Activated CD8-positive, alpha-beta T cell treated with anti-CD3 and anti-CD28 coated beads for 36 hours (primary cell): ENCODE results near the gene ZCCHC10. TPM values are rescaled to one million over a fixed set of nuclear protein-coding genes. Genes with fewer than 3 reads are reported as not detected.
"Not testable (repeated sequence)": the region's sequence is repeated elsewhere in the genome, so short reads cannot be mapped to it uniquely, and the experiment has no call there.

ENCODE experiments used
- ATAC-seq: fragments of 200-7000 bp; cut with Tn5 transposase; one replicate; pipeline ENCODE4 v1.10.0; 2021; ENCODE audit warnings: mild to moderate bottlenecking, moderate library complexity
- CTCF ChIA-PET: fragments of 350-600 bp; sonication (Branson Sonifier 250); formaldehyde crosslinking; loops from one replicate; lab custom pipeline; 2021; ENCODE audit warnings: antibody characterized with exemption; lab: Charles Lee
- POLR2A ChIA-PET: fragments of 350-600 bp; sonication (Branson Sonifier 250); formaldehyde crosslinking; loops from one replicate; lab custom pipeline; 2021; ENCODE audit warnings: antibody characterized with exemption; lab: Charles Lee
- DNase-seq: peaks from one replicate; pipeline ENCODE4 v3.0.0-alpha.2; 2020
- H3K27ac Mint-ChIP-seq: one replicate; pipeline ENCODE4 v1.8.0; 2021; ENCODE audit warnings: mild to moderate bottlenecking, mixed read lengths
- H3K27me3 Mint-ChIP-seq: one replicate; pipeline ENCODE4 v1.8.0; 2021; ENCODE audit warnings: mixed read lengths
- H3K36me3 Mint-ChIP-seq: one replicate; pipeline ENCODE4 v1.8.0; 2021; ENCODE audit warnings: low read depth, mixed read lengths
- H3K4me1 Mint-ChIP-seq: one replicate; pipeline ENCODE4 v1.8.0; 2021; ENCODE audit warnings: low read depth, mixed read lengths
- H3K4me3 Mint-ChIP-seq: one replicate; pipeline ENCODE4 v1.8.0; 2021; ENCODE audit warnings: mild to moderate bottlenecking, moderate library complexity, mixed read lengths
- H3K9me3 Mint-ChIP-seq: one replicate; pipeline ENCODE4 v1.8.0; 2021; ENCODE audit warnings: mixed read lengths
- CTCF ChIP-seq: fragments of 200-600 bp; IDR thresholded peaks from one replicate; pipeline ENCODE4 v1.8.0; 2022; ENCODE audit warnings: antibody characterized with exemption, mild to moderate bottlenecking
- intact Hi-C: fragments of 100-400 bp; cut with micrococcal nuclease; formaldehyde crosslinking; loops from one replicate; pipeline ENCODE4 v1.10.0; 2022
- total RNA-seq, 2 experiments: library from RNA; stranded (reverse); gene quantifications; one replicate each; pipeline ENCODE4 v1.2.3, GENCODE V29; 2021

Gene ZCCHC10
- total RNA-seq, 2 experiments from 2014 or later = 27.0 to 31.1 TPM

- no peaks in the 10 kb centered on the region for H3K27me3 Mint-ChIP-seq
- peak overlapping the region; percentile 99 for H3K27ac Mint-ChIP-seq
- ChIA-PET POLR2A (interaction anchor here (0.6 to 3.3 kb wide), 10 partner anchors 11 to 1597 kb away, joined by 3 to 24 read pairs (median 3); partner anchors contain the start of genes AFF4, SEC24A and ZCCHC10), CTCF (interaction anchor here (0.9 to 2.1 kb wide), 4 partner anchors 26 to 224 kb away, joined by 3 to 5 read pairs (median 3); no protein-coding TSS in a partner anchor)
- ATAC-seq (no peak), DNase-seq (no peak)
- H3K4me3 Mint-ChIP-seq = peak overlapping the region; percentile 86
- H3K36me3 Mint-ChIP-seq = peaks cover 31% of the 10 kb centered on the region
- TF ChIP-seq CTCF = no peak
- H3K9me3 Mint-ChIP-seq = no peaks in the 10 kb centered on the region
- peaks cover 42% of the 10 kb centered on the region for H3K4me1 Mint-ChIP-seq
- intact Hi-C loops = no loop called here
Measured at GRCh38 chr5:133051061-133051541, 24.8 kb upstream of the ZCCHC10 start.

DNA sequence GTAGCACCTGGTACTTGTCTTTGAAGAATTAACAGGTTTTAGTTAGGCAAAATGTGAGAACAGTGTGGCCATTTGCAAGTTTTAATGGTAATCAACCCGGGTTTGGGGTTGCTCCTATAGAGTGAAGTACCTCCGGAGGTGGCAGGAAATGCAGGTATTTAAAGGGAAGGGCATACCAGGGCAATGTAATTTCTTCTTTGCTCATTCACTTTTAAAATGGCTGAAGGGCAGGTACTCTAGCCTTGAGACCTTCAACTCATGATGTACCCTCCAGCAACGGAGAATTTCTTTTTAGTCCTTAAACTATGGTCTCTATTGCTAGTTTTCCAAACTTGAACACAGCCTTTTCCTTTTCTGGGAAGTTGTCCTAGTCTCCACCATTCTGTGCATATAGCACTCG, 24.2 kb upstream of the ZCCHC10 start:
- Mint-ChIP-seq H3K9me3 (no peaks in the 10 kb centered on the region), H3K27me3 (no peaks in the 10 kb centered on the region), H3K36me3 (peaks cover 29% of the 10 kb centered on the region), H3K4me3 (peak overlapping the region; percentile 86), H3K27ac (peak overlapping the region; percentile 99), H3K4me1 (peaks cover 36% of the 10 kb centered on the region)
- DNase-seq = peak; percentile 13
- ATAC-seq = no peak
- CTCF ChIA-PET = interaction anchor here (2.1 kb wide), 1 partner anchor 29 kb away, joined by 5 read pairs; no protein-coding TSS in a partner anchor
- intact Hi-C loops = no loop called here
- POLR2A ChIA-PET = interaction anchor here (0.6 to 3.3 kb wide), 5 partner anchors 12 to 953 kb away, joined by 3 to 24 read pairs (median 12); partner anchors contain the start of genes AFF4 and ZCCHC10
- no peak for TF ChIP-seq CTCF

GRCh38 chr5:133049726-133050048, 23.3 kb upstream of the ZCCHC10 start:
- H3K27me3 Mint-ChIP-seq = no peaks in the 10 kb centered on the region
- no peaks in the 10 kb centered on the region for H3K9me3 Mint-ChIP-seq
- ATAC-seq (no peak), DNase-seq (no peak)
- ChIA-PET CTCF (no interaction called here), POLR2A (interaction anchor here (0.5 kb wide), 1 partner anchor 18 kb away, joined by 3 read pairs; no protein-coding TSS in a partner anchor)
- H3K4me1 Mint-ChIP-seq = peaks cover 28% of the 10 kb centered on the region
- H3K27ac Mint-ChIP-seq = peak overlapping the region; percentile 69
- intact Hi-C loops = no loop called here
- peak overlapping the region; percentile 42 for H3K4me3 Mint-ChIP-seq
- no peak for TF ChIP-seq CTCF
- peaks cover 21% of the 10 kb centered on the region for H3K36me3 Mint-ChIP-seq

DNA sequence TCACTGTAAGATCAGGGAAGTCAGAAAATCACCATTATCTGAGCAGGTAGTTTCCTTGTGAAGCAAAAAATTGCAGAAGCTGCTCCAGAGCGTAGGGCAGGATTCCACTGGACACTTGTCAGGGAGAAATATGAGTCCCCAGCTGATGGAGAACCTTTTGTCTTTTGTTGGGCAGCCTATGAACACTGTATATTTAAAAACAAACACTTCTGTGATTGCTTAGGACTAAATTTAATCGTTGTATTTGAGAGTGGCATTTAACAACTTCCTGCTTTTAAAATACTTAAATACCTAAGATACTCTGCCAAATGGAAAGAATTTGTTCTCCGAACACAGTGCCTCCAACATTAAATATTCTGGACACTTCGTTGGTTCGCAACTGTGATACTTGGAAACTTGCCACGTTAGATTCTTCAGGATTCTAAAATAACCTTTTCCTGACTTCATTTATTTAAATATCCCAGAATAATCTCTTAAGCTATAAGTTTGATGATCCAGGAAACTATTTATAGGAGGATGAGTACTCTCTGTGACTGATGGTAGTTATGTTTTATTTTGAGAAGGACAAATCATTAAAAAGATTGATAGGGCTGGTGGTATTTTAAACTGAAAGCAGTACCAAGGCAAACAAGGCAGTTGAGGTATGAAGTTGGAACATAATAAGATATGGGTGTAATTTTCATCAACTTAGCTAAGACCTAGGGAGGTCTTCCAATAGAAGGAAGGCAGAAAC, 22.8 kb upstream of the ZCCHC10 start:
- ATAC-seq (no peak), DNase-seq (no peak)
- no peaks in the 10 kb centered on the region for H3K9me3 Mint-ChIP-seq
- TF ChIP-seq CTCF = no peak
- H3K4me1 Mint-ChIP-seq = peaks cover 22% of the 10 kb centered on the region
- peak overlapping the region; percentile 42 for H3K4me3 Mint-ChIP-seq
- peaks cover 16% of the 10 kb centered on the region for H3K36me3 Mint-ChIP-seq
- H3K27ac Mint-ChIP-seq = peak overlapping the region; percentile 69
- intact Hi-C loops = no loop called here
- H3K27me3 Mint-ChIP-seq = no peaks in the 10 kb centered on the region
- POLR2A ChIA-PET = no interaction called here
- CTCF ChIA-PET = no interaction called here

DNA sequence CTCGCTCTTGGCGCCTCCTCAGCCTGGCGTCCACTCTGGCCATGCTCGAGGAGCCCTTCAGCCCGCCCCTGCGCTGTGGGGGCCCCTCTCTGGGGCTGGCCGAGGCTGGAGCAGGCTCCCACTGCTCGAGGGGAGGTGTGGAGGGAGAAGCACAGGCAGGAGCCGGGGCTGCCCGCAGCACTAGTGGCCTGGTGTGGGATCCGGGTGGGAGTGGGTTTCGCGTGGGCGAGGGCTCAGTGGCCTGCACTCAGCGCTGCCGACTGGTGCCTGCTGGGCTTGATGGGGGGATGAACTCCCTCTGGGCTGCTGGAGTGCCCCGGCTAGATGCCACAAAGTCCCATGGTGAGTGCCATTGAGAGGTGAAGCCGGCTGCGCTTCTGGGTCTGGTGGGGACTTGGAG, 21.1 kb upstream of the ZCCHC10 start:
- Mint-ChIP-seq H3K27me3 (no peaks in the 10 kb centered on the region), H3K4me3 (no peak overlapping the region), H3K36me3 (peaks cover 4% of the 10 kb centered on the region), H3K4me1 (peaks cover 16% of the 10 kb centered on the region), H3K27ac (no peak overlapping the region), H3K9me3 (no peaks in the 10 kb centered on the region)
- intact Hi-C loops = no loop called here
- CTCF ChIA-PET = no interaction called here
- ATAC-seq (no peak), DNase-seq (no peak)
- no peak for TF ChIP-seq CTCF
- POLR2A ChIA-PET = interaction anchor here (0.5 kb wide), 1 partner anchor 1223 kb away, joined by 3 read pairs; no protein-coding TSS in a partner anchor

GRCh38 chr5:133046560-133046959, 20.2 kb upstream of the ZCCHC10 start:
- H3K4me3 Mint-ChIP-seq, intact Hi-C loops, DNase-seq, CTCF ChIA-PET, ATAC-seq, H3K27ac Mint-ChIP-seq, H3K9me3 Mint-ChIP-seq, H3K27me3 Mint-ChIP-seq, H3K36me3 Mint-ChIP-seq, POLR2A ChIA-PET: not testable (repeated sequence)
- H3K4me1 Mint-ChIP-seq = peaks cover 16% of the 10 kb centered on the region
